Fibroblast of skin of left biceps (primary cell): ENCODE results near the gene THEM4.

Experiments used
- DNase-seq, 2 experiments: peaks; one replicate each; pipeline ENCODE4 v3.0.0-alpha.2; 2013; ENCODE audit warnings: low read depth in 2 of 2

THEM4 gene

GRCh38 chr1:151909167-151910149 is at the start of gene THEM4:
Gene THEM4, minus strand, starts transcription at chr1:151909511. Its CDS starts 53 bp downstream, at chr1:151909458.
- peak; percentile 84 to 86 for DNase-seq

GRCh38 chr1:151958959-151959358 is 49.6 kb upstream of the THEM4 start:
- no peak for DNase-seq

- DNase-seq = no peak
Measured at GRCh38 chr1:151956957-151957497, 47.7 kb upstream of the THEM4 start.

- no peak for DNase-seq
Measured at GRCh38 chr1:151953409-151954094, 44.2 kb upstream of the THEM4 start.

- no peak for DNase-seq
Measured at GRCh38 chr1:151952811-151953210, 43.5 kb upstream of the THEM4 start.

GRCh38 chr1:151949371-151950193 is 40.3 kb upstream of the THEM4 start:
- DNase-seq = no peak

- no peak for DNase-seq
Measured at GRCh38 chr1:151948506-151948905, 39.2 kb upstream of the THEM4 start.

- no peak for DNase-seq
Measured at GRCh38 chr1:151947140-151947539, 37.8 kb upstream of the THEM4 start.

GRCh38 chr1:151945725-151946722 is 36.7 kb upstream of the THEM4 start:
- peak; percentile 83 to 89 for DNase-seq

- no peak for DNase-seq
Measured at GRCh38 chr1:151944857-151945575, 35.7 kb upstream of the THEM4 start.

GRCh38 chr1:151944126-151944856 is 35.0 kb upstream of the THEM4 start:
- DNase-seq = no peak

GRCh38 chr1:151943591-151943990 is 34.3 kb upstream of the THEM4 start:
- DNase-seq = no peak

GRCh38 chr1:151942882-151943281 is 33.6 kb upstream of the THEM4 start:
- no peak for DNase-seq

- no peak for DNase-seq
Measured at GRCh38 chr1:151940541-151940940, 31.2 kb upstream of the THEM4 start.

GRCh38 chr1:151939779-151940178 is 30.5 kb upstream of the THEM4 start:
- no peak for DNase-seq

GRCh38 chr1:151939141-151939540 is 29.8 kb upstream of the THEM4 start:
- DNase-seq = no peak

GRCh38 chr1:151936653-151937052 is 27.3 kb upstream of the THEM4 start:
- DNase-seq = no peak

GRCh38 chr1:151935894-151936602 is 26.7 kb upstream of the THEM4 start:
- DNase-seq = no peak
